SHP77 (cell line): ENCODE results near the gene EMC6.
A peak's percentile ranks its signal among the peaks of the same experiment; 100 is the strongest.
"Not testable (repeated sequence)": the region's sequence is repeated elsewhere in the genome, so short reads cannot be mapped to it uniquely, and the experiment has no call there.

Experiments used
- DNase-seq, 2 experiments: peaks; one replicate each; lab custom pipeline; 2025; lab: John Stamatoyannopoulos, UW

The EMC6 gene

GRCh38 chr17:3681565-3681964 is 13.0 kb downstream of the EMC6 start:
- DNase-seq, result no peak

GRCh38 chr17:3682033-3682432 is 13.4 kb downstream of the EMC6 start:
- no peak for DNase-seq

GRCh38 chr17:3683054-3683511 is 14.5 kb downstream of the EMC6 start:
- DNase-seq, result peak; percentile 44 to 49

GRCh38 chr17:3685174-3685573 is 16.6 kb downstream of the EMC6 start:
- no peak for DNase-seq

GRCh38 chr17:3688027-3688553 is 19.5 kb downstream of the EMC6 start:
- no peak for DNase-seq

GRCh38 chr17:3688852-3689261 is 20.2 kb downstream of the EMC6 start:
- DNase-seq, result no peak

- no peak for DNase-seq
Observed at GRCh38 chr17:3689262-3690093, 20.9 kb downstream of the EMC6 start.

GRCh38 chr17:3690094-3690715 is 21.6 kb downstream of the EMC6 start:
- DNase-seq, result no peak

GRCh38 chr17:3691617-3692067 is 23.0 kb downstream of the EMC6 start:
- DNase-seq, result no peak

- no peak for DNase-seq
Observed at GRCh38 chr17:3692346-3692745, 23.7 kb downstream of the EMC6 start.

GRCh38 chr17:3693141-3693540 is 24.5 kb downstream of the EMC6 start:
- DNase-seq, result no peak

- no peak for DNase-seq
Observed at GRCh38 chr17:3693829-3694231, 25.2 kb downstream of the EMC6 start.

GRCh38 chr17:3695129-3695722 is 26.6 kb downstream of the EMC6 start:
- peak in 1 of 2 experiments; percentile 27 for DNase-seq

- no peak for DNase-seq
Observed at GRCh38 chr17:3695723-3696411, 27.3 kb downstream of the EMC6 start, which contains the start of gene P2RX5. TSS of gene P2RX5 (minus strand) at chr17:3696155. CDS start at chr17:3696005, 150 bp downstream.

GRCh38 chr17:3697103-3697476 is 28.5 kb downstream of the EMC6 start:
- no peak for DNase-seq

GRCh38 chr17:3698139-3698538 is 29.5 kb downstream of the EMC6 start:
- no peak for DNase-seq

GRCh38 chr17:3699951-3700350 is 31.3 kb downstream of the EMC6 start:
- DNase-seq, result no peak

- DNase-seq, result not testable (repeated sequence)
Observed at GRCh38 chr17:3702041-3702539, 33.5 kb downstream of the EMC6 start.

- no peak for DNase-seq
Observed at GRCh38 chr17:3704931-3705717, 36.5 kb downstream of the EMC6 start.

- DNase-seq, result not testable (repeated sequence)
Observed at GRCh38 chr17:3705718-3705984, 37.0 kb downstream of the EMC6 start.

GRCh38 chr17:3708366-3708765 is 39.8 kb downstream of the EMC6 start:
- no peak for DNase-seq
